GM12892 (cell line): ENCODE measurements around the gene SCIN.

Source experiments
- POLR2A ChIP-seq: IDR thresholded peaks from 2 replicates; pipeline ENCODE4 v1.6.1; 2011; ENCODE audit warnings: low read depth, low read length, control low read depth
- TAF1 ChIP-seq: IDR thresholded peaks from 2 replicates; pipeline ENCODE4 v1.6.1; 2011; ENCODE audit warnings: low read depth, mild to moderate bottlenecking, control low read depth, low read length, borderline replicate concordance

- TF ChIP-seq TAF1 = no peak
- TF ChIP-seq POLR2A = no peak
These were observed 72.0 kb downstream of the SCIN start for GRCh38 chr7:12642508-12642907.
